GM11168 (cell line): ENCODE data around the gene ANKRD17.

Source experiments
- in situ Hi-C: fragments of 300-500 bp; cut with MboI; formaldehyde crosslinking; loops from one replicate; pipeline ENCODE4 v1.12.0; 2022; ENCODE audit warnings: low sequenced_read_pairs; ENCODE audit not compliant: unreplicated experiment

The ANKRD17 gene

DNA sequence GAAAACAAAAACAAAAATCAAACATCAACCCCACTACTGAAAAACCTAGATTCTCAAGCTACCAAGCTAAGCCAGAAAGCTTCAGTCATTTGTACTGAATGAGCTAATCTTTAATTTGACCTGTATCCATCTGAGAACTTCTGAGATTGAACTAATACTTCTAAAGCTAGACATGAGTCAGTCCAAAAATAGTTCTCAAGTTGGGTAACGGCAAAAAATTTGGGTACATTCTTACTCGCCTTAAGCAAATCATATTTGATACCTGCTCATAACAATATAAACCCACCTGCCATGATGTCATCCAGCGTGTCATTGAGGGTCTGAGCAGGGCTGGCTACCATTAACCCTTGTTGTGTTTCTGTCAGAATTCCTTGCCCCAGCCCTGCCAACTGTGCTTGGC lies 119.4 kb downstream of the ANKRD17 start:
- in situ Hi-C loops = no loop called here

DNA sequence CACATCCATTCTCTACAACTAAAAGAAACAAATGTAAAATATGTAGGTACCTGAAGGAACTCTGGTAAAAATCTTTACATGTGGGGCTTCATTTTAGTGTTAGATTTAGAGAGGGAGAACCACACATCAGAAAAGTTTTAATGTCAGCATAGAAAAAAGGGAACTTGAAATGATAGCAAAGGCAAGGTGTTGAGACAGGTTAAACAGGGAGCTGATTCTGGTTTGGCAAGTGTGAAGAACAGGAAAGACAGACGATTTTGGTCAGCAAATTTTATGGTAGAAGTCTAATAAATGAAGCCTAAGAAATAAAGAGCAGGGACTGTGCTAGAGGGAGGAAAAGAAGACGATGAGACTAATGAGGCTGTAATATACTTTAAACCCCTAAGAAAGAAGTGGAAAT lies 121.5 kb downstream of the ANKRD17 start:
- in situ Hi-C loops = no loop called here

DNA sequence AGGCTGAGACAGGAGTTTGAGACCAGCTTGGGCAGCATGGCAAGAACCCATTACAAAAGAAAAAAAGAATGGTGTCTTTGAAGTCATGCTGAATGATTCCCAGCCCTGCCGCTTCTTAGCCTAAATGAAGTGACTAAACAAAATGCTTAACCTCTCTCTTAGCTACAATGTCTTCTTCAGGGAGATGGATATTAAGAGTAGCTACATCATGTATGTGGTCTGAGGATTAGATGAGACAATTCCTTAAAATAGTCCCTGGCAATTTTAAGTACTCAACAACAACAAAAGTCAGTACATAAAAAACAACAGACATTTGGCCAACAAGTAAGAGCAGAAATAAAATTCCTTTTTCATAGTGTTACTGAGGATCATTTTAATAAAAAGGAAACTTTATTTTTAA lies 124.8 kb downstream of the ANKRD17 start:
- in situ Hi-C loops = no loop called here

DNA sequence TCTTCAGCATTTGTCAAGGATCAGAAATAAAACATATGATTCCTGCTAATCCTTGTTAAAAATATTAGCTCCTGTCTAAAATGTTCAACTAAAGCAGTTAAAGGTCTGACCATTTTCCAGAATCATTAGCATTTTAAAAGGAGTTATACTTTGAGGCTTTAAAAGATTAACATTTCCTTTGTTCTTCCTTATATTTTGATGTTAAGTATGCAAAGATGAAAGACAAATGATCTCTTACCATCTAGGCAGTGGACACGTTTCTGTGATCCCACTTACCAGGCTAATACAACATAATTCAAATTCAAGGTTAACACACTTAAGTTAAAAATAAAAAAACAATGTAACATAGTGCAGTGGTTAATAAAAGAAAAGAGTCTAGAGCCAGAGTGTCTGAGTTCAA lies 127.3 kb downstream of the ANKRD17 start:
- in situ Hi-C loops = no loop called here

DNA sequence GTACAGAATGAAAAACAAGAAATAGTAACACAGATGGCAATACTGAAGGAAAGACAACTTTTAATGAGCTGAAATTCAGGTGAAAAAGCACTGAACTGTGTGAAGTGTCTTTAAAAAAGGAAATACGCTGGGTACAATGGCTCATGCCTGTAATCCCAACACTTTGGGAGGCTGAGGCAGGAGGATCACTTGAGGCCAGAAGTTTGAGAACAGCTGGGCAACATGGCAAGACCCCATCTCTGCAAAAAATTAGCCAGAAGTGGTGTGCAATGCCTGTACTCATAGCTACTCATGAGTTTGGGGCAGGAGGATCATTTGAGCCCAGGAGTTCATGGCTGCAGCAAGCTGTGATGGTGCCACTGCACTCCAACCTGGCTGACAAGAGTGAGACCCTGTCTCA lies 129.3 kb downstream of the ANKRD17 start:
- in situ Hi-C loops = no loop called here

DNA sequence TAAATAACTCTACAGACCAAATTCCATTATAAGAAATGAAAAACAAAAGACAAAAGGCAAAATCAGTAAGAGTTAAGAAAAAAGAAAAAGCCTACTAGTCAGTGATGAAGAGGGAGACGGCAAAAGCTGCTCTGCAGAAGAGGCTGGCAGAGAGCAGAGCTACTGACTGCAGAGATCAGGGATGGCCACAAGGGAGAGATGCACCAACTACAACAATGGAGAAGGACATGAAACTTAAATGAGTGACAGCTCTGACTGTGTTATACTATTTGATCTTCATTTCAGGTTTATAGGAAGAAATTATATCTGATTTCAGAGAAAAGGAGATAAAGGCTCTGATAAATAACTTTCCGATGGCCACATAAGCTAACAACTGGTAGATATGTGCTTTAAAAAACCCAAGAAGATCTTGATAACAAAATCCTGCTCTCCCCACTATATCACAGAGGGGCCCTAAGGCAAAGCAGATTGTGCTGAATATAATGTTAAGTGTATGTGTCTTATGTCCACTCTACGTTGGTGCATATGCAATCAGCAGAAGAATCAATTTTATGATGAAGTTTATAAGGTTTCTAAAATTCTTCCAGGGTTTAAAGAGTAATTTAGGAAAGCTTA lies 130.7 kb downstream of the ANKRD17 start:
- in situ Hi-C loops = no loop called here

DNA sequence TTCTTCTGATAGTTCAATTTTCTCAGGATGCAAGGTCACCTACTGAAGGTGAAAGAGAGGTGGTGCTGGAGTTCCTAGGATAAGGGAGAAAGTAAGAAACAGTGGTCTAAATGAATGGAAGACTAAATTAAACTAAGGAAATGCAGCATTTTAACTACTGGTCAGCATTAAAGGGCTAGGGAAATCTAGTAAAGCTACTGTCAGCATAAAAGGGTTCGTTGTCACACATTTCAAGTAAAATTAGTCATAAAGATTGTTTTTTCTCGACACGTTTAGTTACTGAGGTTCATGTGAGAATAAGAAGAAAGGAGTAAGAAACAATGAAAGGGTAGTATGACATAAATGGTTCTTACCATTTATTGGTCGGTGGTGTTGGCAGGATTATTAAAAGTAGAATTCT lies 149.1 kb downstream of the ANKRD17 start:
- in situ Hi-C loops = no loop called here

DNA sequence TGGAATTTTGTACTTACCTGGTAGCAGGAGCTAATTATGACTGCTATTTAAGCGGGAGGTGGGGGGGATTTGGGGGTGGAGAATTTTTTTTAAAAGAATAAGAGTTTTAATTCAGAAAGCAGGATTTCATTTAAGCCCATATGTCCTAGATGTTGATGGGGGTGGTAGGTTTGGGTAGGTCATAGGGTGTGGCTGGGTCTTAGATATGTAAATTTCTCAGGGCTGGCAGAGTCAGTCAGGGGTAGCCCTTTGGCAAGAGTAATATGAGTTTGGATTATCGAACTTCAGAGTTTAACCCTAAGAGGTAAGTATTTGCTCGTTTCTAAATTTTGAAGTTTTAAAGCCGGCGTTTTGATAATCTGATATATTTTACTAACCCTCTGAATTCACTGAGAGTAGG lies 153.9 kb downstream of the ANKRD17 start:
- in situ Hi-C loops = no loop called here

DNA sequence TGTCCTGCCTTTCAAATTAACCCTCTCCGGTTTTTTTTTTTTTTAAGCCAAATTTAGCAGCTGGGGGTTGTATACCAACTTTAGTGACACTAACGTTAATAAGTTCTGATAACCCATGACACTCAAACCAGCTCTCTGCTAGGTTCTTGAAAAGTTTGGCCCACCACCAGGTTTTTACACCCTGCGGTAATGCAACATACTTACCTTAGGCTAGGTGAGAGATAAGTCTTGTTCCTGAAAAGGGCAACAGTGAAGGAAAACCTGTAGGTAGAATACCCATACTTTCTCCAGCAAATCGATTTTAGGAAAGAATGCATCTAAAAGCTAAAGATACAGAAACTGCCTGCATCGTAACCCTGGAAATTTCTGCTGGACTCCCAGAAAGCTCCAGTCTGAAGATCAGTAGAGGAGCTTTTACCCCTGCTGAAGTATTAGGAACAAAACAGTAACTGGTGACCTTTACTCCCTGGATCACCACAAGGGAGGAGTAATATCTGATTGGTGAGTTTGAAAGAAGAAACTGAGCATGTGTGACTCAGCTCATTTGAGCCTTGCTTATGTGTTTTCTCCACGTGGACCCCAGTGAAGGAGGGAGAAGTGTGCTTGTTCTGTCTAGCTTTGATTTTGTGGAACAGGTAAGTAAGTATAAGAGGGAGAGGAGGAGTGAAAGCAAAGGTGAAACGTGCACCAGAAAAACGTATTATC lies 154.6 kb downstream of the ANKRD17 start:
- in situ Hi-C loops = no loop called here

DNA sequence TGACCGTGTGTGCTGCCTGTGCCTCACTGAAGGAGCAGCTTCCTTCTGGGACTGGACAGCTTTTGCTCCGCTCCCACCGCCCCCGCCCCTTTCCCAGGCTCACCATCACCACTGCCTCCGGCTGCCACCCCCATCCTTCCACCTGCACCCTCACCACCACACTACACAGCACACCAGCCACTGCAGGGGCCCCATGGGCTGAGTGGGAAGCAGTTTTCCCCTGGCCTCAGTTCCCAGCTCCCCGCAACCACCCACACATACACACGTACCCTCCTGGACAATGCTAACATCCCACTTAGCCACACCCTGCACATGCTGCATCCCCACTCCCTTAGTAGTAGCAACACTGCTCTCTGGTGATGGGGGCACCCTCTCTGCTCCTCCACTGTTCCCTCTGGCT lies 159.5 kb downstream of the ANKRD17 start:
- in situ Hi-C loops = no loop called here

DNA sequence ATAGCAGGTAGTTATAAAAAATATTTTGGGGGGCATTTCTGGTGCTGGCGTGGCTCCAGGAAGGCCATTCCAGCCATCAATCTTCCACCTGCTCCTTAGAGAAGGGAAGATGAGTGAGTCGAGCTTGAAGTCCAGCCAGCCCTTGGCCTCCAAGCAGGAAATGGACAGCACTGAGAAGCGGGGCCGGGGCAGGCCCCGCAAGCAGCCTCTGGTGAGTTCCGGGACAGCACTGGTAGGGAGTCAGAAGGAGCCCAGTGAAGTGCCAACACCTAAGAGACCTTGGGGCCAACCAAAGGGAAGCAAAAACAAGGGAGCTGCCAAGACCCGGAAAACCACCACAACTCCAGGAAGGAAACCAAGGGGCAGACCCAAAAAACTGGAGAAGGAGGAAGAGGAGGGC lies 159.9 kb downstream of the ANKRD17 start:
- in situ Hi-C loops = no loop called here

DNA sequence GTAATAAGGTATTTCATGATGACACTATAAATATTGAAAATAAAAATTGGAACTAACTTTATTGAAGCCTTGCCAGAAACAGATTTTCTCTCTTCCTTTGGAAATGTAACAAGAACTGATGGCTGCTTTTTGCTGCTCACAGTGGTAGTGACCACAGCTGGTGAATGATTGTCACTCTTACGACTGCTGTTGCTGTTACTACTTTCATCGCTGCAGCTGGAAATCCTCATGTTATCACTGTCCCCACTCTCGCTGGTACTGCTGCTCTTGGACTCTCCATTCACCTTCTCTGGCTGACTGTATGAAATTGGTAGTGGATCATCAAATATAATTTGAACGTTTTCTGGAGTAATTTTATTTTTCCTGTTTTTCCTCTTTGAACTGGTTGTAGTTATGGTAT lies 160.6 kb downstream of the ANKRD17 start:
- in situ Hi-C loops = no loop called here

DNA sequence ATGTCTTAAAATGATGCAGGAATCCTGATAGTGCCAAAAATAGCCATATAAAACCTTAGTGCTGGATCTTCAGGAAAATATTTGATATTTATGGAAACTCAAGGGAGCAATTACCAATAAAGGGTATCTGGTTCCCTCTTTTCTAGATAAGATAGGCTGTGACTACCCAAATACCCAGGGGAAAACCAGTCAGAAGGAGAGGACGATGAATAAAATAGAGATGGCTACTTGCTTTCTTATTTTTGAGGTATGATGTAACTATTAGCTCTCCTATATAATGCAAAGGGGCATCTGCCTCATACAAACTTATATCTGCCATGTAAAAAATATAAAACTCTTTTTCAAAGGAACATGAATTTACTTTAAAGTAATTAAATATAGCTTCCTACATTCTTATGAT lies 165.7 kb downstream of the ANKRD17 start:
- in situ Hi-C loops = no loop called here

DNA sequence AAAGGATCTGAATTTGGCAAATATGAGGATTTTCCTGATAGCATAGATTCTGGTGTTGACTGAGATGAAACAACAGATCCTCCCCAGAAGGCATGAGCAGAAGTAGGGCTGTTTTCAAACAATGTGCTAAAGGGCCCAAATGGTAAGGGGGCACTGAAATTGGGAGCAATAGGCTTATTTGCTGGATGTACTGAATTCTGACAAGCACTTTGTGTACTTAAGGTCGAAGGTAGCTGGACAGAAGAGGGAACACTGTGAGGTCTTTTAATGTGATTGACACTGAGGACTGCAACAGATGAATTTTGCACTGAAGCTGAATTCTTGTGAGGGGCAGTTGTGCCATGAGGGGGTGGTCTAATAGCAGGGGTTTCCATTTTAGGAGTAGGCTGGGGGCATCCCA lies 167.9 kb downstream of the ANKRD17 start:
- in situ Hi-C loops = no loop called here

DNA sequence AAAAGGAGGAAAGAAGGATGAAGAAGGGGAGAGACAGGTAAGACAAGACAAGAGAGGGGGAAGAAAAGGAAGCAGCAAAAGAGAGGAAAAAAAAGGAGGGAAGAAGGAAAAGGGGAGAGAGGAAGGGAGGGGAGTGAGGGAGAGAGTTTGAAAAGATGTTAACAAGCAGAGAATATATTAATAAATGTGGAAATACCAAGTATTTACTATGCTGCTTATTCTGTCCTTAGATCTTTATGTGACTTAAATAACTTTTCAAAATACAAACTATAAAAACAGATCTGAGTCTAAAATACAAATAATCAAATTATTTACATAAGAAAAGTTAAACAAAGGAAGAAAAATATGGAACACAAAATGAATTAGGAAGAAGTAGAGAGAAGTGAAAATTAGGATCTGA lies 170.7 kb downstream of the ANKRD17 start:
- in situ Hi-C loops = no loop called here

DNA sequence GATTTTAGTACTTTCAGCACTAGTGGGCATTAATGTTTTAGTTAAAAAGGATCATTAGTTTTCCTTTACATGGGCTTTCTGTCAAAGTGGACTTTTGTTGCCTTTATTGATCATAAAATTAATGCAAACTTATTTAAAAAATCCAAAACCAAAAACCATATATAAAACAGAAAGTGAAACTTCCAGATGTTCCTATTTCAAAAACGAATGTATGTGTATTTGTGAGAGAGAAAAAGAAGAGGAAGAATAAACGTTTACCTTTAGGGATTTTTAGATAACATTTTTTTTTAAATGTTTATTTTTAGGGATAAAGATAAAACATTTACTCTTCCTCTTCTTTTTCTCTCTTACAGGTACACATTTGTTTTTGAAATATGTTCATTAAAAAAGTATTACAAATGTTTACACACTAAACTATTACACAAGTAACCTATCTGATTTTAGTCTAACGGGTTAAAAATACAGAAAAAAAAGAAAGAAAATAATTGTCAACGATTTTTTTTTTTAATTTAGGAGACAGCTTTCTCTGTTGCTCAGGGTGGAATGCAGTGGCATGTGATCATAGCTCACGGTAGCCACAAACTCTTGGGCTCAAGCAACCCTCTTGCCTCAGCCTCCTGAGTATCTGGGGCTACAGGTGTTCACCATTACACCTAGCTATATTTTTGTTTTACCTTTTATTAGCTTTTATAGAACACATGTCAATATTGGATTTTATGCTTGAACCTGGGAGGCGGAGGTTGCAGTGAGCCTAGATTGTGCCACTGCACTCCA lies 172.3 kb downstream of the ANKRD17 start:
- in situ Hi-C loops = no loop called here

DNA sequence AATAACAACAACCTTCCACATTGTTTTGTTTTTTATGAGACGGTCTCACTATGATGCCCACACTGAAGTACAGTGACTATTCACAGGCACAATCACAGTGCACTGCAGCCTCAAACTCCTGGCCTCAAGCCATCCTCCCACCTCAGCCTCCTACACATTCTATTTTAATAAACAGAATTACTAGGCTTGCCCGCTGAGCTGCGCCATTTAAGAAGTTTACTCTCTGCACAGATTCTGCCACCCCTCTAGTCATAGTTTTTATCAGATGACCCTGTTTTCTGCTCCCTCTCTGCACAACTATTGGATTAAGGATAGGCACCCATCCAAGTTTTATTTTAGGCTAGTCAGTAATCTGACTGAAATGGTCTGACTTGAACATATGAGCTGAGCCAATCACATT lies 177.8 kb downstream of the ANKRD17 start:
- in situ Hi-C loops = no loop called here

DNA sequence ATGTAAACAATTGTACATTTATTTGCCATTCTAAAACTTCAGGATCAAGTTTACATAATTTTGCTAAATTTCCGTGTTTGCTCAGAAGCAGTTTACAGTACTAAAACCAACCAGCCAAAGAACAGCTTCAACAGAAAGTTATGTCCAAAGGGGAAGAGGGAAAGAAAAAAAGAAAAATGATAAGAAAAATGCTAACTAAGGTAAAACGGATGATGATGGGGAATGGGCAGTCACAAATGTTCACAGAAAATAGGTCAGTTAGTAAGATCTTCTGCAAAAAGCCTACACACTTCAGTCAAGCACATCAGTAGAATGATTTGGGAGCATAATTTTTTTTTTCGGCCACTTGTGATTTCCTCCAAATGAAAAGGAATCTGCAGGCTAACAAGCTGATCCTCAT lies 182.8 kb downstream of the ANKRD17 start:
- in situ Hi-C loops = no loop called here

DNA sequence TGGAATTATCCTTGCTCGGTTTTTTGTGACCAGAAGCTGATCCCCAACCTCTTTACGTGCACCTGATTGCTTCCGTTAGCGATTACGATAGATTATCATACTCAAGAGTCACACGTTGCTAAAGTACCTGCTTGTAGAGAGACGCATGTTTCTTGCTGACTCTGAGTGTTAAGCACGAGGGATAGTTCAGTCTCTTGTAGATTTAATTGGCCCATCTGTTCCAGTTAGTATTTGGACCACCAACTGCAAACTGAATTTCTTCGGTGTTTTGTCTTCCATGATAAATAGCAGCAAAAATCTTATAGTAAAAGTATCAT lies 188.6 kb downstream of the ANKRD17 start:
- in situ Hi-C loops = no loop called here

DNA sequence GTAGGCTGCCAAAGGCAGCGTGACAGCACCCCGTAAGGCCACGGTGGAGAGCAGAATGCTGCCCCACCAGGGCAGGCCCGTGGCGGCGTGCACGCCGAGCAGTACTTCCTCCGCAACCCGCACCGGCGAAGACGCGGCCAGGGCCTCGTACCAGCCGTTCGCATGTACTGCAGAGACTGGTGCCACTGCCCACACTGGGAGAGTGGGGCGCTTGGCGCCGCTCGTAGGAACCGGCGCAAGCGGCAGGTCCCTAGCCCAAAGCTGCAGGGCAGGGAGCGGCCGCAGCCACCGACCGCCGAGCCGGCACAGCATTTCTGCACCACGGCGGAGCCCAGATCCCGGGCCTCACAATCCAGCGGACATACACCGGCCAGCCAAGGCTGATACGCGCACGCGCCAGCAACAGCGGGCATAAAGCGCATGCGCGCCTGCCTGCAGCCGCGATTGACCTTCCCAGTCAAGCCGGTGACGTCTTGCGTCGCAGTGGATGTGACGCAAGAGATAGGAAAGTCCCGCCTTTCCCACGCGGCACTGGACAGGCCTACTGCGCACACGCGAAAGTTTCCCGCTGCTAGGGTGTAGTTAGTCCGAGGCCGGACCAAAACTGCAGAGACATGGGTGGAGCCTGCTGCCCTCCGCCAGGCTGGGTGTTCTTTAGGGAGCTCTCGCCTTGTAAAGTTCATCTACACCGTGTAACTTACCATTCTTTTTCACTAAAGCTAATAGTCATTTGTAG lies 189.1 kb downstream of the ANKRD17 start, which contains the start of gene COX18:
COX18 (minus strand) TSS at position 379 of the 736 bp plus-strand sequence; CDS start at position 312, 67 bp downstream.
- in situ Hi-C loops = no loop called here
